ENCODE data around the gene EPB41L4A. TPM values are rescaled to one million over a fixed set of nuclear protein-coding genes. Genes with fewer than 3 reads are reported as not detected.

Gene EPB41L4A
- total and polyA plus RNA-seq, 2 donors (not counting 3 experiments of a cell fraction or from before 2014, with no cell fraction given): 6.0 to 17.9 TPM

DNA sequence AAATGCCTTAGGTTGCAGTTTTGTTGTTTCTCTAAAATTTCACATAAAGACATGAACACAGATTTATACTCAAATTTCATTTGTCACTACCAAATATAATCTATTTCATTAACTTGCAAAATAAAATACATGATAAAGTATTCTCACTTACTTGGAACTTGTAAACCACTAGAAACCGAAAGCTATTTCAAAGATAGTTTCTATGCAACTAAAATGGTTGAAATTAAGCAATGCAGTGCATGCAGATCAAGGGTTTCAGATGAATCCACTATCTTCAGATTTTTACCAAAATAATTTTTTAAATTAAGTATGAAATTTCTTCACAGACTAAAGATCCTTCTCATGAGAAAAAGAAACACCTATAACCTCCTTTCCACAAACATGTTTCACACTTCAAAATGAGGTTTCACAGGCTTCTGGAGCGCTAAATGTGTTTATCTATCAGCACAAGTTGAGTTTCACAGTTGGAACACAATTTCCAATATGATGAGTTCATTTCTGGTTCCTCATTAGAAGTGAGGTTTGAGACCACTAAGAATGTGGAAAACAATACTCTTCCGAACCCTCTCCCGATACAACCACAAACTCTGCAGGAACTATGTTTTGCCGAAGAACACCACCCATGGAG lies 63.9 kb downstream of the EPB41L4A start:
- no TSS peak for BruUV-seq (replicated peaks)
- Histone ChIP-seq H3K79me2 (ENCODE audit: control insufficient read depth, insufficient read depth, low read length) (no peaks in the 10 kb centered on the region), H3K36me3 (ENCODE audit: control insufficient read depth in 2 of 2, extremely low read depth in 1 of 2, insufficient read depth in 2 of 2, low read length in 2 of 2) (no peaks in the 10 kb centered on the region), H3K4me3 (replicated peaks in 1 of 3; ENCODE audit: insufficient read depth in 1 of 3, low read depth in 1 of 3, low read length in 3 of 3) (no peak overlapping the region), H3K9me1 (replicated peaks; ENCODE audit: control insufficient read depth, extremely low read depth, insufficient read depth, low read length) (no peaks in the 10 kb centered on the region), H3K9me3 (replicated peaks; ENCODE audit: control insufficient read depth, insufficient read depth, low read length) (no peaks in the 10 kb centered on the region), H2AFZ (ENCODE audit: low read depth, low read length) (no peak overlapping the region), H4K20me1 (replicated peaks; ENCODE audit: control insufficient read depth, extremely low read depth, insufficient read depth, low read length) (no peaks in the 10 kb centered on the region), H3K4me1 (ENCODE audit: control insufficient read depth, extremely low read depth, insufficient read depth, low read length) (peaks cover 8% of the 10 kb centered on the region), H3K4me2 (ENCODE audit: insufficient read depth, low read length) (no peak overlapping the region), H3K27me3 (ENCODE audit: control insufficient read depth in 2 of 2, insufficient read depth in 2 of 2, low read length in 2 of 2) (no peaks in the 10 kb centered on the region), H3K27ac (ENCODE audit: insufficient read depth, low read depth, low read length) (no peak overlapping the region), H3K9ac (replicated peaks; ENCODE audit: extremely low read depth, insufficient read depth, low read length) (no peak overlapping the region)
- POLR2A ChIA-PET: no interaction called here
- TF ChIP-seq, protein P1, sequence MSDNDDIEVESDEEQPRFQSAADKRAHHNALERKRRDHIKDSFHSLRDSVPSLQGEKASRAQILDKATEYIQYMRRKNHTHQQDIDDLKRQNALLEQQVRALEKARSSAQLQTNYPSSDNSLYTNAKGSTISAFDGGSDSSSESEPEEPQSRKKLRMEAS (IDR thresholded peaks at IDR 0.05; ENCODE audit: insufficient read depth, insufficient read length): no peak
- TF ChIP-seq JUN (IDR thresholded peaks at IDR 0.05; ENCODE audit: borderline replicate concordance, insufficient read depth, insufficient read length, low read depth) (no peak), FOS (IDR thresholded peaks at IDR 0.05; ENCODE audit: borderline replicate concordance, insufficient read depth, low read length) (no peak), POLR2AphosphoS5 (IDR thresholded peaks at IDR 0.05; ENCODE audit: insufficient read depth, low read depth, low read length) (no peak), MYC (IDR thresholded peaks at IDR 0.05; ENCODE audit: low read depth, low read length) (no peak), POLR2A (IDR thresholded peaks at IDR 0.05; ENCODE audit: low read depth, low read length) (no peak), GATA2 (IDR thresholded peaks at IDR 0.05; ENCODE audit: insufficient read depth, insufficient read length, low read depth, low read length) (no peak)
- TF ChIP-seq, protein P2, sequence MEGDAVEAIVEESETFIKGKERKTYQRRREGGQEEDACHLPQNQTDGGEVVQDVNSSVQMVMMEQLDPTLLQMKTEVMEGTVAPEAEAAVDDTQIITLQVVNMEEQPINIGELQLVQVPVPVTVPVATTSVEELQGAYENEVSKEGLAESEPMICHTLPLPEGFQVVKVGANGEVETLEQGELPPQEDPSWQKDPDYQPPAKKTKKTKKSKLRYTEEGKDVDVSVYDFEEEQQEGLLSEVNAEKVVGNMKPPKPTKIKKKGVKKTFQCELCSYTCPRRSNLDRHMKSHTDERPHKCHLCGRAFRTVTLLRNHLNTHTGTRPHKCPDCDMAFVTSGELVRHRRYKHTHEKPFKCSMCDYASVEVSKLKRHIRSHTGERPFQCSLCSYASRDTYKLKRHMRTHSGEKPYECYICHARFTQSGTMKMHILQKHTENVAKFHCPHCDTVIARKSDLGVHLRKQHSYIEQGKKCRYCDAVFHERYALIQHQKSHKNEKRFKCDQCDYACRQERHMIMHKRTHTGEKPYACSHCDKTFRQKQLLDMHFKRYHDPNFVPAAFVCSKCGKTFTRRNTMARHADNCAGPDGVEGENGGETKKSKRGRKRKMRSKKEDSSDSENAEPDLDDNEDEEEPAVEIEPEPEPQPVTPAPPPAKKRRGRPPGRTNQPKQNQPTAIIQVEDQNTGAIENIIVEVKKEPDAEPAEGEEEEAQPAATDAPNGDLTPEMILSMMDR (IDR thresholded peaks at IDR 0.05; ENCODE audit: extremely low read depth in 1 of 2, insufficient read depth in 1 of 2, low read depth in 1 of 2, low read length in 2 of 2): no peak
- DNase-seq (ENCODE audit: low read depth, low spot score) (peak; percentile 54), FAIRE-seq (no peak)
- intact Hi-C loops (cut with micrococcal nuclease) (no loop called here), dilution Hi-C loops (cut with MboI; ENCODE audit: extremely low pct_ligation_motif_present, low sequenced_read_pairs) (no loop called here)
- CTCF ChIA-PET: interaction anchor here (0.5 to 1.8 kb wide), 6 partner anchors 10 to 137 kb away, joined by 3 to 4 read pairs (median 3); no protein-coding TSS in a partner anchor
